MM.1S (cell line): ENCODE data around the gene PGAM2.

Experiments used
- DNase-seq: peaks from one replicate; pipeline ENCODE4 v3.0.0-alpha.2; 2015
- H2AFZ ChIP-seq: fragments of 300-600 bp; sonication (generic); 2 replicates; pipeline ENCODE4 v1.6.0; 2016; ENCODE audit warnings: antibody characterized with exemption, low read length
- H3F3A ChIP-seq: fragments of 300-600 bp; sonication (generic); 2 replicates; pipeline ENCODE4 v1.6.1; 2016; ENCODE audit warnings: mild to moderate bottlenecking, antibody characterized with exemption, low read length, moderate library complexity, mixed read lengths; ENCODE audit not compliant: insufficient read depth
- H3K27ac ChIP-seq: fragments of 300-600 bp; sonication (generic); 2 replicates; pipeline ENCODE4 v1.5.1; 2016; ENCODE audit warnings: mild to moderate bottlenecking, low read length
- H3K27me3 ChIP-seq: fragments of 300-600 bp; sonication (generic); replicated peaks from 2 replicates; pipeline ENCODE4 v1.6.0; 2016; ENCODE audit warnings: low read length; ENCODE audit not compliant: insufficient read depth
- H3K36me3 ChIP-seq: fragments of 300-600 bp; sonication (generic); replicated peaks from 2 replicates; pipeline ENCODE4 v1.6.1; 2016; ENCODE audit warnings: mild to moderate bottlenecking, low read length, mixed read lengths; ENCODE audit not compliant: insufficient read depth
- H3K4me1 ChIP-seq: fragments of 300-600 bp; sonication (generic); 2 replicates; pipeline ENCODE4 v1.6.1; 2016; ENCODE audit warnings: low read length, mixed read lengths
- H3K4me2 ChIP-seq: fragments of 300-600 bp; sonication (generic); 2 replicates; pipeline ENCODE4 v1.6.0; 2016; ENCODE audit warnings: low read depth, low read length
- H3K4me3 ChIP-seq: fragments of 300-600 bp; sonication (generic); 2 replicates; pipeline ENCODE4 v1.5.1; 2016; ENCODE audit warnings: low read length, mixed read lengths
- H3K79me2 ChIP-seq: fragments of 300-600 bp; sonication (generic); 2 replicates; pipeline ENCODE4 v1.6.1; 2016; ENCODE audit warnings: mixed run types, low read length, mixed read lengths
- H3K9ac ChIP-seq: fragments of 300-600 bp; sonication (generic); 2 replicates; pipeline ENCODE4 v1.6.1; 2016; ENCODE audit warnings: low read length, mixed read lengths
- H3K9me2 ChIP-seq: fragments of 300-600 bp; sonication (generic); replicated peaks from 2 replicates; pipeline ENCODE4 v1.6.1; 2016; ENCODE audit warnings: mild to moderate bottlenecking, low read length, mixed read lengths; ENCODE audit not compliant: insufficient read depth
- H3K9me3 ChIP-seq: fragments of 300-600 bp; sonication (generic); replicated peaks from 2 replicates; pipeline ENCODE4 v1.6.1; 2016; ENCODE audit warnings: mild to moderate bottlenecking, low read length, mixed read lengths; ENCODE audit not compliant: insufficient read depth
- H4K20me1 ChIP-seq: fragments of 300-600 bp; sonication (generic); 2 replicates; pipeline ENCODE4 v1.6.1; 2016; ENCODE audit warnings: mild to moderate bottlenecking, low read length, moderate library complexity, mixed read lengths; ENCODE audit not compliant: insufficient read depth
- EZH2 ChIP-seq: fragments of 300-600 bp; sonication (generic); optimal IDR thresholded peaks from 2 replicates; pipeline ENCODE3; 2017; ENCODE audit warnings: low read depth, mild to moderate bottlenecking, antibody characterized with exemption, low read length, mixed read lengths
- EZH2phosphoT487 ChIP-seq: fragments of 300-600 bp; sonication (generic); IDR thresholded peaks from 2 replicates; pipeline ENCODE4 v1.6.1; 2018; ENCODE audit warnings: antibody characterized with exemption, low read length
- TF ChIP-seq, protein P1 (sequence below): fragments of 300-600 bp; sonication (generic); IDR thresholded peaks from 2 replicates; pipeline ENCODE4 v1.5.1; 2016; ENCODE audit warnings: antibody characterized with exemption, low read length, mixed read lengths

PGAM2 gene

DNA sequence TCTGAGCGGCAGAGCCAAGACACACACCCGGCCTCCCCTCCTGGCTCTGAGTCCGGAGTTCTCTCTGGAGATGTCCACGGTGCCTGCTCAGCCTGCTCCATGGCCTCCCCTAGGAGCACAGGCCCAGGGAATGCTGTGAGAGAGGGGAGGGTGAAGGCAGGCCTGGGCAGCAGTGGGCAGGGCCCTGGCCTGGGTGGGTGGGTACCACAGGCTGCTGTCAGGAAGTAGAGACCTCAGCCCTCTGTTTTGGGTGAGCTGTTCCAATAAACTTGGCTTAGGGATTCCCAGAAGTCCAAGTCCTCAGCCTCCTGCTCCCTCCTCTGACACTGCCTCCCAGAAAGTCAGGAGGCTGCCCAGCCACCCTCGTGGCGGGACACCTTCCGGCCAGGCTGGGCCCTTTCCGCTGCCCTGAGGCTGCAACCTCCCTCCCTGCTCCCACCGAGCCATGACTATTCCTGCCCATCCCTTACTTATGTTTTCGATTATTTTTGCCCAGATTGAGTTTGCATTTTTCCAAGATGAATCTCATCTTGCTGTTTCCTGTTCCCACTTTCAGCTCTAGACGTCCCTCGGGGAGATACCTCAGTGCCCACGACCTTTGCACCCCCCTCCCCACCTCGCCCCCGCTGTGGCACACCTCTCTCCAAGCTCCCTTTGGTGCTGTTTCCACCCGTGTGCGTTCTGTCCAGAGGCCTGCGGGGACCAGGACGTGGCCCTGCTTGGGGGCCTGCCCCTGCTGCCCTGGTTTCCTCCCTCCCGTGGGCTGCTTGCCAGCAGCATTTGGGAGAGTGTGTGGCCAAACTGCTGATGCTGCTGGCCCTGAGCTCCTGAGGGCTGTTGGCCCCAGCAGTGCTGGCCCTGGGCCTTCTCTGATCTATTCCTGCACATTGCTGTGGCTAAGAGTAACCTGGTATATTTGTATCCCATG lies 22.8 kb upstream of the PGAM2 start:
- H3K36me3 ChIP-seq, result no peaks in the 10 kb centered on the region
- no peaks in the 10 kb centered on the region for H4K20me1 ChIP-seq
- no peak for DNase-seq
- H3F3A ChIP-seq, result no peaks in the 10 kb centered on the region
- H3K27me3 ChIP-seq, result 0 out of 2 replicates have a peak, but pooled peaks cover 2% of the 10 kb centered on the region
- no peak overlapping the region for H2AFZ ChIP-seq
- H3K79me2 ChIP-seq, result no peaks in the 10 kb centered on the region
- TF ChIP-seq EZH2 (no peak), EZH2phosphoT487 (no peak)
- TF ChIP-seq, protein P1, sequence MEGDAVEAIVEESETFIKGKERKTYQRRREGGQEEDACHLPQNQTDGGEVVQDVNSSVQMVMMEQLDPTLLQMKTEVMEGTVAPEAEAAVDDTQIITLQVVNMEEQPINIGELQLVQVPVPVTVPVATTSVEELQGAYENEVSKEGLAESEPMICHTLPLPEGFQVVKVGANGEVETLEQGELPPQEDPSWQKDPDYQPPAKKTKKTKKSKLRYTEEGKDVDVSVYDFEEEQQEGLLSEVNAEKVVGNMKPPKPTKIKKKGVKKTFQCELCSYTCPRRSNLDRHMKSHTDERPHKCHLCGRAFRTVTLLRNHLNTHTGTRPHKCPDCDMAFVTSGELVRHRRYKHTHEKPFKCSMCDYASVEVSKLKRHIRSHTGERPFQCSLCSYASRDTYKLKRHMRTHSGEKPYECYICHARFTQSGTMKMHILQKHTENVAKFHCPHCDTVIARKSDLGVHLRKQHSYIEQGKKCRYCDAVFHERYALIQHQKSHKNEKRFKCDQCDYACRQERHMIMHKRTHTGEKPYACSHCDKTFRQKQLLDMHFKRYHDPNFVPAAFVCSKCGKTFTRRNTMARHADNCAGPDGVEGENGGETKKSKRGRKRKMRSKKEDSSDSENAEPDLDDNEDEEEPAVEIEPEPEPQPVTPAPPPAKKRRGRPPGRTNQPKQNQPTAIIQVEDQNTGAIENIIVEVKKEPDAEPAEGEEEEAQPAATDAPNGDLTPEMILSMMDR, result no peak
- H3K4me1 ChIP-seq, result no peaks in the 10 kb centered on the region
- no peaks in the 10 kb centered on the region for H3K9me3 ChIP-seq
- no peaks in the 10 kb centered on the region for H3K9me2 ChIP-seq
- H3K9ac ChIP-seq, result no peak overlapping the region
- H3K27ac ChIP-seq, result no peak overlapping the region
- H3K4me2 ChIP-seq, result no peak overlapping the region
- no peak overlapping the region for H3K4me3 ChIP-seq

DNA sequence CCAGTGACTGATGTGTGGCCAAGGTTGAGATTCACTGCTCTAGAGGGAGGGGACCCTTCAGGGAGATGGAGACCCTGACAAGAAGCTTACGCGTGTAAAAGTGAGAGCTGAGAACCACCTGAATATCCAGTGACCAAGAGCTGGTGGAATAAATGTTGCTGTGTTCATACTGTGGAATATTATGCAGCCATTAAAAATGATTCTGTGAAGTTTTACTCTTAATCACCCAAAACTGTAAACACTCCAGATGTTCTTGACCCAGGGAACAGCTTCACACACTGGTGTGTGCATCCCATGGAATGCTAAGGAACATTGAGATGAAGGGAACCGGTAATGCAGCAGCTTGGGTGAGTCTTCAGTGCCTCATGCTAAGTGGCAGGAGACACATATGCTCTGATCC lies 21.3 kb upstream of the PGAM2 start:
- H3K9ac ChIP-seq, result no peak overlapping the region
- H3F3A ChIP-seq, result peaks cover 5% of the 10 kb centered on the region

GRCh38 chr7:44085546-44085945 lies 20.2 kb upstream of the PGAM2 start:
- H3K27me3 ChIP-seq, result 0 out of 2 replicates have a peak, but pooled peaks cover 4% of the 10 kb centered on the region
- H3F3A ChIP-seq, result peaks cover 9% of the 10 kb centered on the region
- H3K79me2 ChIP-seq, result peaks cover 9% of the 10 kb centered on the region; the same call in 1 of the 2 replicates
- H3K9me2 ChIP-seq, result no peaks in the 10 kb centered on the region
- no peak overlapping the region for H3K9ac ChIP-seq
- H3K36me3 ChIP-seq, result no peaks in the 10 kb centered on the region
- H2AFZ ChIP-seq, result no peak overlapping the region
- H3K27ac ChIP-seq, result no peak overlapping the region
- H3K4me3 ChIP-seq, result no peak overlapping the region
- H3K9me3 ChIP-seq, result no peaks in the 10 kb centered on the region
- no peaks in the 10 kb centered on the region for H4K20me1 ChIP-seq
- H3K4me1 ChIP-seq, result no peaks in the 10 kb centered on the region
- H3K4me2 ChIP-seq, result no peak overlapping the region
- no peak for DNase-seq
- no peak for TF ChIP-seq EZH2phosphoT487
- TF ChIP-seq, protein P1, result peak; percentile 28; the same call in 1 of the 2 replicates

More for the DNA sequence above, 21.3 kb upstream of the PGAM2 start:
- DNase-seq, result no peak
- Histone ChIP-seq H3K4me2 (no peak overlapping the region), H3K9me2 (no peaks in the 10 kb centered on the region), H3K4me3 (no peak overlapping the region), H3K79me2 (no peaks in the 10 kb centered on the region), H3K27me3 (0 out of 2 replicates have a peak, but pooled peaks cover 4% of the 10 kb centered on the region), H3K9me3 (no peaks in the 10 kb centered on the region), H3K27ac (no peak overlapping the region), H2AFZ (no peak overlapping the region), H4K20me1 (no peaks in the 10 kb centered on the region), H3K4me1 (no peaks in the 10 kb centered on the region), H3K36me3 (no peaks in the 10 kb centered on the region)
- TF ChIP-seq, protein P1, result no peak
- TF ChIP-seq EZH2phosphoT487 (no peak), EZH2 (no peak)
